IMR-90 (cell line): ENCODE data around the gene FBLIM1. TPM values are rescaled to one million over a fixed set of nuclear protein-coding genes. Genes with fewer than 3 reads are reported as not detected.
A peak's percentile ranks its signal among the peaks of the same experiment; 100 is the strongest.

Experiments
- ATAC-seq: fragments of 200-7000 bp; cut with Tn5 transposase; 2 replicates; pipeline ENCODE4 v1.9.1; 2020; ENCODE audit warnings: low read depth, mild to moderate bottlenecking, moderate library complexity
- BruUV-seq: library from RNA; stranded (reverse); fragments of 400-500 nt; replicated peaks from 2 replicates; lab custom pipeline; 2021; lab: Mats Ljungman, UMichigan
- CTCF ChIA-PET: fragments of 300-600 bp; formaldehyde crosslinking; extraction: SDS; loops from one replicate; lab custom pipeline; 2021; ENCODE audit warnings: antibody characterized with exemption; lab: Yijun Ruan, JAX
- POLR2A ChIA-PET: fragments of 300-600 bp; sonication (Branson Sonifier 250); formaldehyde crosslinking; loops from one replicate; lab custom pipeline; 2022; ENCODE audit warnings: antibody characterized with exemption; ENCODE audit not compliant: unreplicated experiment; lab: Charles Lee
- DNase-seq: peaks from one replicate; pipeline ENCODE4 v3.0.0; 2013
- H2AFZ ChIP-seq: replicated peaks from 2 replicates; pipeline ENCODE3; 2013; ENCODE audit warnings: low read length, mild to moderate bottlenecking; ENCODE audit not compliant: poor library complexity
- H2AK5ac ChIP-seq: 2 replicates; pipeline ENCODE4 v1.6.1; 2013; ENCODE audit warnings: low read depth, low read length, inconsistent platforms
- H2AK9ac ChIP-seq: replicated peaks from 2 replicates; pipeline ENCODE3; 2013; ENCODE audit warnings: mild to moderate bottlenecking, low read depth, low read length, moderate library complexity; ENCODE audit not compliant: poor library complexity
- H2BK120ac ChIP-seq: 2 replicates; pipeline ENCODE4 v1.6.1; 2013; ENCODE audit warnings: low read depth, low read length, inconsistent platforms
- H2BK15ac ChIP-seq: 3 replicates; pipeline ENCODE4 v1.6.1; 2013; ENCODE audit warnings: low read depth, low read length, inconsistent platforms
- H2BK20ac ChIP-seq: 2 replicates; pipeline ENCODE4 v1.6.1; 2013; ENCODE audit warnings: low read depth, mild to moderate bottlenecking, inconsistent platforms, low read length, moderate library complexity
- H2BK5ac ChIP-seq: 2 replicates; pipeline ENCODE4 v1.6.1; 2013; ENCODE audit warnings: mild to moderate bottlenecking, low read depth, low read length, inconsistent platforms; ENCODE audit not compliant: poor library complexity, severe bottlenecking
- H3K14ac ChIP-seq: replicated peaks from 2 replicates; pipeline ENCODE4 v1.6.1; 2013; ENCODE audit warnings: low read depth, low read length, inconsistent platforms
- H3K18ac ChIP-seq: 2 replicates; pipeline ENCODE4 v1.6.1; 2013; ENCODE audit warnings: low read depth, low read length, control low read depth
- H3K23ac ChIP-seq: 2 replicates; pipeline ENCODE4 v1.6.1; 2013; ENCODE audit warnings: low read depth, low read length, inconsistent platforms
- H3K27ac ChIP-seq: 2 replicates; pipeline ENCODE4 v1.5.1; 2013; ENCODE audit warnings: mild to moderate bottlenecking, control low read depth, low read length; ENCODE audit not compliant: insufficient read depth
- H3K27me3 ChIP-seq: 2 replicates; pipeline ENCODE4 v1.6.1; 2013; ENCODE audit warnings: low read length; ENCODE audit not compliant: control insufficient read depth, insufficient read depth
- H3K36me3 ChIP-seq: 2 replicates; pipeline ENCODE4 v1.6.1; 2013; ENCODE audit warnings: low read length, mixed read lengths; ENCODE audit not compliant: control insufficient read depth, insufficient read depth
- H3K4ac ChIP-seq: 2 replicates; pipeline ENCODE4 v1.6.1; 2013; ENCODE audit warnings: low read depth, low read length, inconsistent platforms
- H3K4me1 ChIP-seq: 2 replicates; pipeline ENCODE4 v1.6.1; 2013; ENCODE audit warnings: low read length, mixed read lengths; ENCODE audit not compliant: control insufficient read depth, insufficient read depth
- H3K4me2 ChIP-seq: 2 replicates; pipeline ENCODE4 v1.6.1; 2013; ENCODE audit warnings: low read depth, mild to moderate bottlenecking, control low read depth, low read length, moderate library complexity
- H3K4me3 ChIP-seq: 2 replicates; pipeline ENCODE4 v1.5.1; 2013; ENCODE audit warnings: low read depth, mild to moderate bottlenecking, control low read depth, low read length, moderate library complexity; ENCODE audit not compliant: insufficient read depth
- H3K56ac ChIP-seq: 2 replicates; pipeline ENCODE4 v1.6.1; 2013; ENCODE audit warnings: low read length, inconsistent platforms; ENCODE audit not compliant: insufficient read depth; ENCODE audit errors: extremely low read depth
- H3K79me1 ChIP-seq, 2 experiments: 2 replicates each; pipeline ENCODE4 v1.6.1; 2013; ENCODE audit warnings: low read length in 2 of 2, inconsistent platforms in 1 of 2, low read depth in 1 of 2
- H3K9ac ChIP-seq: 2 replicates; pipeline ENCODE4 v1.6.1; 2013; ENCODE audit warnings: low read depth, low read length, control low read depth
- H3K9me1 ChIP-seq: 2 replicates; pipeline ENCODE4 v1.6.1; 2013; ENCODE audit warnings: low read length, inconsistent platforms; ENCODE audit not compliant: insufficient read depth
- H3K9me3 ChIP-seq: 2 replicates; pipeline ENCODE4 v1.6.1; 2013; ENCODE audit warnings: low read length; ENCODE audit not compliant: control insufficient read depth, insufficient read depth
- H4K20me1 ChIP-seq: 2 replicates; pipeline ENCODE4 v1.6.1; 2013; ENCODE audit warnings: low read length, inconsistent platforms; ENCODE audit not compliant: insufficient read depth
- H4K5ac ChIP-seq: 2 replicates; pipeline ENCODE4 v1.6.1; 2013; ENCODE audit warnings: mild to moderate bottlenecking, low read depth, low read length, control low read depth
- H4K8ac ChIP-seq, 2 experiments: 2 replicates each; pipeline ENCODE4 v1.6.1; 2013; ENCODE audit warnings: low read depth in 2 of 2, low read length in 2 of 2, control low read depth in 1 of 2, inconsistent platforms in 1 of 2
- H4K91ac ChIP-seq: 2 replicates; pipeline ENCODE4 v1.6.1; 2013; ENCODE audit warnings: low read depth, low read length, inconsistent platforms; ENCODE audit not compliant: insufficient read depth
- CEBPB ChIP-seq: IDR thresholded peaks from 2 replicates; pipeline ENCODE4 v1.6.1; 2012; ENCODE audit warnings: low read depth, low read length, improper control_type of control experiment
- CHD1 ChIP-seq: IDR thresholded peaks from 2 replicates; pipeline ENCODE4 v1.6.1; 2012; ENCODE audit warnings: low read depth, low read length, improper control_type of control experiment
- ELK1 ChIP-seq: fragments of 150-350 bp; IDR thresholded peaks from 2 replicates; pipeline ENCODE4 v1.6.1; 2016; ENCODE audit warnings: low read depth, mild to moderate bottlenecking, low read length, moderate library complexity, borderline replicate concordance
- FOS ChIP-seq: fragments of 150-350 bp; IDR thresholded peaks from 2 replicates; pipeline ENCODE4 v1.6.1; 2016; ENCODE audit warnings: low read depth, low read length
- MAFK ChIP-seq: IDR thresholded peaks from 2 replicates; pipeline ENCODE4 v1.6.1; 2012; ENCODE audit warnings: low read depth, low read length, improper control_type of control experiment
- MAZ ChIP-seq: IDR thresholded peaks from 2 replicates; pipeline ENCODE4 v1.6.1; 2012; ENCODE audit warnings: low read depth, mild to moderate bottlenecking, low read length, improper control_type of control experiment, moderate library complexity, borderline replicate concordance
- MXI1 ChIP-seq: IDR thresholded peaks from 2 replicates; pipeline ENCODE4 v1.6.1; 2012; ENCODE audit warnings: low read depth, mild to moderate bottlenecking, low read length, moderate library complexity, borderline replicate concordance
- RAD21 ChIP-seq: IDR thresholded peaks from 2 replicates; pipeline ENCODE4 v1.6.1; 2012; ENCODE audit warnings: low read length, improper control_type of control experiment
- RCOR1 ChIP-seq: IDR thresholded peaks from 2 replicates; pipeline ENCODE4 v1.6.1; 2012; ENCODE audit warnings: mild to moderate bottlenecking, low read length, improper control_type of control experiment; ENCODE audit not compliant: insufficient replicate concordance
- RFX5 ChIP-seq: IDR thresholded peaks from 2 replicates; pipeline ENCODE4 v1.8.0; 2012; ENCODE audit warnings: low read depth, mild to moderate bottlenecking, low read length, moderate library complexity
- SMC3 ChIP-seq: fragments of 150-350 bp; IDR thresholded peaks from 2 replicates; pipeline ENCODE4 v1.6.1; 2016; ENCODE audit warnings: low read depth, mild to moderate bottlenecking, antibody characterized with exemption, low read length, moderate library complexity
- USF2 ChIP-seq: fragments of 150-350 bp; IDR thresholded peaks from 2 replicates; pipeline ENCODE4 v1.6.1; 2017; ENCODE audit warnings: mild to moderate bottlenecking, antibody characterized with exemption, low read length, low read depth
- WGBS, 2 experiments: methylation state at CpG; one replicate each; pipeline versions ENCODE4 v1.1.5 to v1.1.7; 2013; ENCODE audit warnings: missing lambda C conversion rate in 2 of 2; ENCODE audit not compliant: insufficient read length in 1 of 2; ENCODE audit errors: extremely low coverage in 2 of 2; 5-methylcytosine and 5-hydroxymethylcytosine counted together
- dilution Hi-C: fragments of 300-500 bp; cut with HindIII; formaldehyde crosslinking; loops from one replicate; pipeline ENCODE4 v1.14.3; 2018; ENCODE audit warnings: low sequenced_read_pairs; ENCODE audit not compliant: unreplicated experiment
- in situ Hi-C: fragments of 300-500 bp; cut with MboI; formaldehyde crosslinking; loops from 3 replicates; pipeline ENCODE4 v1.14.3; 2019; ENCODE audit warnings: low sequenced_read_pairs, inconsistent platforms, mixed read lengths
- intact Hi-C: fragments of 100-400 bp; cut with micrococcal nuclease; formaldehyde crosslinking; loops from 2 replicates; pipeline ENCODE4 v1.10.0; 2022
- polyA plus RNA-seq, 3 experiments: library from polyadenylated mRNA; depleted of rRNA; stranded (reverse); fragments of >200 nt; gene quantifications; 2 replicates each; pipeline ENCODE4 v1.2.3, GENCODE V29; 2012; ENCODE audit warnings: low replicate concordance in 1 of 3
- total RNA-seq: library from RNA; depleted of rRNA; stranded (reverse); fragments of >200 nt; gene quantifications from 2 replicates; pipeline ENCODE4 v1.2.3, GENCODE V29; 2012

The FBLIM1 gene
- total and polyA plus RNA-seq, 2 of the 4 experiments (the other 2 are of a cell fraction), result 52.2 to 140 TPM

- no peak for TF ChIP-seq USF2
Observed at GRCh38 chr1:15756143-15757015, 2.2 kb upstream of the FBLIM1 start (continued).

GRCh38 chr1:15757016-15757543 lies 1.5 kb upstream of the FBLIM1 start:
- Histone ChIP-seq H3K9me1 (peaks cover 7% of the 10 kb centered on the region), H2BK5ac (no peak overlapping the region), H3K27ac (no peak overlapping the region), H2BK20ac (peak overlapping the region; percentile 36; the same call in 1 of the 2 replicates), H2AK5ac (peak overlapping the region; percentile 23; the same call in 1 of the 2 replicates), H3K4ac (no peak overlapping the region; the same call in 1 of the 2 replicates), H3K27me3 (no peaks in the 10 kb centered on the region), H4K91ac (no peak overlapping the region), H3K4me1 (peaks cover 17% of the 10 kb centered on the region), H3K36me3 (no peaks in the 10 kb centered on the region), H3K4me2 (no peak overlapping the region), H3K9me3 (no peaks in the 10 kb centered on the region), H4K5ac (no peak overlapping the region), H3K18ac (no peak overlapping the region), H3K9ac (no peak overlapping the region), H3K23ac (no peak overlapping the region), H3K14ac (no peak overlapping the region), H2BK120ac (no peak overlapping the region), H3K79me1 (peaks cover 4 to 31% of the 10 kb centered on the region in 2 experiments; a peak in 3 of 4 replicates), H3K4me3 (no peak overlapping the region), H2AK9ac (no peak overlapping the region), H2BK15ac (no peak overlapping the region), H4K20me1 (peaks cover 15% of the 10 kb centered on the region), H4K8ac (peak overlapping the region in 1 of 2 experiments; percentile 96; a peak in 1 of 4 replicates), H2AFZ (peak overlapping the region; percentile 4), H3K56ac (no peak overlapping the region)
- CTCF ChIA-PET, result no interaction called here
- in situ Hi-C loops, result no loop called here
- BruUV-seq, result no TSS peak
- no peak for ATAC-seq
- dilution Hi-C loops, result no loop called here
- WGBS, 2 experiments, result 89% methylated on average over 5 of the region's 9 CpGs; no CpG with 5 or more reads in 1 of the 2 experiments
- intact Hi-C loops, result no loop called here
- POLR2A ChIA-PET, result no interaction called here
- no peak for DNase-seq
- no peak for TF ChIP-seq MXI1
- no peak for TF ChIP-seq MAFK
- no peak for TF ChIP-seq CHD1
- no peak for TF ChIP-seq RAD21
- no peak for TF ChIP-seq ELK1
- no peak for TF ChIP-seq RFX5
- no peak for TF ChIP-seq SMC3
- TF ChIP-seq CEBPB, result no peak
- no peak for TF ChIP-seq RCOR1
- TF ChIP-seq FOS, result no peak
- TF ChIP-seq MAZ, result no peak
